Skeletal muscle tissue (tissue), 4 donors: ENCODE results near the gene FRAS1. TPM values are rescaled to one million over a fixed set of nuclear protein-coding genes. Genes with fewer than 3 reads are reported as not detected.

ENCODE experiments used
- H3K27ac ChIP-seq: one replicate; pipeline ENCODE4 v1.7.0; 2013; ENCODE audit warnings: mild to moderate bottlenecking, low read depth, low read length, inconsistent platforms
- H3K27me3 ChIP-seq, 3 donors: one replicate each; pipeline ENCODE4 v1.7.0; 2013; ENCODE audit warnings: low read length in 3 of 3; ENCODE audit not compliant: control insufficient read depth in 3 of 3, insufficient read depth in 3 of 3
- H3K36me3 ChIP-seq, 3 donors: one replicate each; pipeline ENCODE4 v1.7.0; 2013; ENCODE audit warnings: low read length in 3 of 3; ENCODE audit not compliant: control insufficient read depth in 3 of 3, insufficient read depth in 3 of 3
- H3K4me1 ChIP-seq, 3 donors: one replicate each; pipeline ENCODE4 v1.7.0; 2013; ENCODE audit warnings: low read length in 3 of 3, mild to moderate bottlenecking in 3 of 3; ENCODE audit not compliant: control insufficient read depth in 3 of 3, insufficient read depth in 3 of 3
- H3K4me3 ChIP-seq, 3 donors: one replicate each; pipeline ENCODE4 v1.7.0; 2013; ENCODE audit warnings: low read length in 3 of 3
- H3K9ac ChIP-seq, 3 donors: one replicate each; pipeline ENCODE4 v1.7.0; 2013; ENCODE audit warnings: low read length in 3 of 3, mild to moderate bottlenecking in 3 of 3, moderate library complexity in 2 of 3, low read depth in 1 of 3
- H3K9me3 ChIP-seq, 3 donors: one replicate each; pipeline ENCODE4 v1.7.0; 2013; ENCODE audit warnings: low read length in 3 of 3; ENCODE audit not compliant: control insufficient read depth in 3 of 3
- total RNA-seq: library from RNA; depleted of rRNA; stranded (reverse); fragments of >200 nt; gene quantifications from one replicate; pipeline ENCODE4 v1.2.3, GENCODE V29; 2014
- donor health status: Osteomylitis.

The FRAS1 gene
- total RNA-seq, 1 donor from 2014 or later, result 15.1 TPM

GRCh38 chr4:78417603-78418002 lies 360.5 kb downstream of the FRAS1 start:
- peaks cover 0 to 3% (median 2%) of the 10 kb centered on the region in 3 donors for H3K36me3 ChIP-seq

GRCh38 chr4:78418406-78418805 lies 361.3 kb downstream of the FRAS1 start:
- Histone ChIP-seq H3K36me3 (peaks cover 0 to 2% (median 0%) of the 10 kb centered on the region in 3 donors), H3K27ac (no peak overlapping the region), H3K27me3 (no peaks in the 10 kb centered on the region), H3K9me3 (no peaks in the 10 kb centered on the region), H3K9ac (no peak overlapping the region), H3K4me3 (no peak overlapping the region), H3K4me1 (peaks cover 0 to 8% (median 7%) of the 10 kb centered on the region in 3 donors)

More at GRCh38 chr4:78417603-78418002, 360.5 kb downstream of the FRAS1 start:
- Histone ChIP-seq H3K9ac (no peak overlapping the region), H3K27me3 (no peaks in the 10 kb centered on the region), H3K27ac (no peak overlapping the region), H3K4me3 (no peak overlapping the region), H3K4me1 (peaks cover 0 to 8% (median 7%) of the 10 kb centered on the region in 3 donors), H3K9me3 (no peaks in the 10 kb centered on the region)

DNA sequence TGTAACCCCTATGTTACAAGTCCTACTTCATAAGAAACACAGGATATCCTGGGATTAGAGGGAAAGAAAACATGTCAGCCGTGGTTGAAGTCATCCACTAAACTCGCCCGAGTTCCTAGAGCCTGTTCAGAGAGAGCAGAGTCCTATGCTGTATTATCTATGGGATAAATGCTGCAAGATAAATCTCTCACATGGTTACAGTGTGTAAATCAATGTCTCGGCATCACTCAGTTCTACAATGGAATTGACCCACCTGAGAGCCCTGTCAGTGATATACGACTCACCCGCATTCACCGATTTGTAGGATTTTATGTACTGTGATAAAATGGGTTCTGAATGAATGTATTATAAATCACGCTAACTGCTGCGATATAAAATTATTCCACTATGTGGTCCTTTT lies 366.7 kb downstream of the FRAS1 start:
- Histone ChIP-seq H3K9me3 (no peaks in the 10 kb centered on the region), H3K4me3 (no peak overlapping the region), H3K9ac (no peak overlapping the region), H3K27me3 (no peaks in the 10 kb centered on the region), H3K36me3 (peaks cover 0 to 2% (median 0%) of the 10 kb centered on the region in 3 donors), H3K27ac (no peak overlapping the region), H3K4me1 (peaks cover 0 to 7% (median 5%) of the 10 kb centered on the region in 3 donors)

- Histone ChIP-seq H3K27ac (no peak overlapping the region), H3K36me3 (no peaks in the 10 kb centered on the region), H3K27me3 (no peaks in the 10 kb centered on the region), H3K4me1 (peaks cover 0 to 7% (median 5%) of the 10 kb centered on the region in 3 donors), H3K9me3 (no peaks in the 10 kb centered on the region), H3K4me3 (no peak overlapping the region), H3K9ac (no peak overlapping the region)
These were observed 367.3 kb downstream of the FRAS1 start for GRCh38 chr4:78424461-78424860.

DNA sequence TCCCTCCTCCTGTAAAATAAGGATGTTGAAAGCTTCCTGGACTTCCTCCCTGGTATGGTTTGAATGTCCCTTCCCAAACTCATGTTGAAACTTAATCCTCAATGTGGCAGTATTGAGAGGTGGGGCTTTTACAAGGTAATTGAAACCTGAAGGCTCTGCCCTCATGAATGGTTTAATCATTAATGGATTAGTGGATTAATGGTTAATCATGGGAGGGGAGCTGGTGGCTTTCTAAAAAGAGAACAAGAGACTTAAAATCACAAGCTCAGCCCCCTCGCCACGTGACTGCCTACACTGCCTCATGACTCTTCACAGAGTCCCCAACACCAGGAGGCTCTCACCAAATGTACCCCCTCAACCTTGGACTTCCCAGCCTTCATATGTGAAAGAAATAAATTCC lies 369.8 kb downstream of the FRAS1 start:
- H3K9me3 ChIP-seq, result no peaks in the 10 kb centered on the region
- no peak overlapping the region for H3K9ac ChIP-seq
- H3K27ac ChIP-seq, result no peak overlapping the region
- no peak overlapping the region for H3K4me3 ChIP-seq
- no peaks in the 10 kb centered on the region for H3K4me1 ChIP-seq
- H3K36me3 ChIP-seq, result peaks cover 0 to 2% (median 0%) of the 10 kb centered on the region in 3 donors
- no peaks in the 10 kb centered on the region for H3K27me3 ChIP-seq

DNA sequence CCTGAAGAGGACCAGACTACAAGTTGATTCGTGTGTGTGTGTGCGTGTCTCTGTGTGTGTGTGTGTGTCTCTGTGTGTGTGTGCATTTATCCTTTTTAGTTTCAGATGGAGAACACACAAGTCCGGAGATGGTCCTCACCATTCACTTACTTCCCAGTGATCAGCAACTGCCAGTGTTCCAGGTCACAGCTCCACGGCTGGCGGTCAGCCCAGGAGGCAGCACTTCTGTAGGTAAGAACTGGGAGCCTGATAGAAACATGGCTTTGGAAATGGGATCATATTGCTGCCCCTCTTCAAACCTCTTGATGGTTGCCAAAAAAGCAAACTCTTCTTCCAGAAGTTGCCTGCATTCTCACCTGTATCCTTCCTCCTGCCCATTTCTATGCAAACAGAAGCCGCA lies 371.9 kb downstream of the FRAS1 start:
- no peaks in the 10 kb centered on the region for H3K4me1 ChIP-seq
- H3K9ac ChIP-seq, result no peak overlapping the region
- H3K27ac ChIP-seq, result no peak overlapping the region
- no peaks in the 10 kb centered on the region for H3K27me3 ChIP-seq
- H3K9me3 ChIP-seq, result no peaks in the 10 kb centered on the region
- H3K36me3 ChIP-seq, result peaks cover 0 to 4% (median 2%) of the 10 kb centered on the region in 3 donors
- no peak overlapping the region for H3K4me3 ChIP-seq

DNA sequence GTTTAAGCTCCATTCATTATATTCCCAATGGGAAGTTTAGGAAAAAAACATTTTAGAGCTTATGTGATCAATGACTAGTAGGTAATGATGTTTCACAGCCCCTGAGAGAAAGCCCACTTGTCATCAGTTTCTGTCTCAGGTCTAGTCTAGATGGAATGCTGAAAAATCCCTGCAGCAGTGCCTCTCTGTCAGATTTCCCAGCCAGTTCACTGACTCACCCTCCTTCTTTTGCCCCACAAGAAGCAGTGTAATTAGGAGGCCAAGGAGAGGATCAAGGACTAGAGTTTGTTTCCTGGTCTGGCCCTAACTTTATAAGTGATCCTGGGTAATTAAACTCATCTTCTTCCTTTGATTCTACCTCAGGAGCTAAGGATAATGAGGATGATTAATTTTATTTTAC lies 375.8 kb downstream of the FRAS1 start:
- no peaks in the 10 kb centered on the region for H3K4me1 ChIP-seq
- H3K9ac ChIP-seq, result no peak overlapping the region
- no peak overlapping the region for H3K4me3 ChIP-seq
- H3K36me3 ChIP-seq, result peaks cover 0 to 4% (median 2%) of the 10 kb centered on the region in 3 donors
- H3K9me3 ChIP-seq, result no peaks in the 10 kb centered on the region
- no peak overlapping the region for H3K27ac ChIP-seq
- H3K27me3 ChIP-seq, result no peaks in the 10 kb centered on the region

GRCh38 chr4:78437608-78438088 lies 380.5 kb downstream of the FRAS1 start:
- H3K27ac ChIP-seq, result no peak overlapping the region
- no peak overlapping the region for H3K4me3 ChIP-seq
- no peak overlapping the region for H3K9ac ChIP-seq
- H3K36me3 ChIP-seq, result no peaks in the 10 kb centered on the region
- no peaks in the 10 kb centered on the region for H3K9me3 ChIP-seq
- H3K27me3 ChIP-seq, result no peaks in the 10 kb centered on the region
- H3K4me1 ChIP-seq, result no peaks in the 10 kb centered on the region

GRCh38 chr4:78439328-78439727 lies 382.2 kb downstream of the FRAS1 start:
- Histone ChIP-seq H3K9ac (no peak overlapping the region), H3K4me1 (no peaks in the 10 kb centered on the region), H3K9me3 (no peaks in the 10 kb centered on the region), H3K27ac (no peak overlapping the region), H3K36me3 (no peaks in the 10 kb centered on the region), H3K27me3 (no peaks in the 10 kb centered on the region), H3K4me3 (no peak overlapping the region)

- Histone ChIP-seq H3K4me3 (no peak overlapping the region), H3K9me3 (no peaks in the 10 kb centered on the region), H3K4me1 (no peaks in the 10 kb centered on the region), H3K9ac (no peak overlapping the region), H3K27me3 (no peaks in the 10 kb centered on the region), H3K27ac (no peak overlapping the region), H3K36me3 (no peaks in the 10 kb centered on the region)
These were observed 384.6 kb downstream of the FRAS1 start for GRCh38 chr4:78441756-78442155.
